Measurements from ENCODE around the gene TP53TG3E.
"Not testable (repeated sequence)": the region's sequence is repeated elsewhere in the genome, so short reads cannot be mapped to it uniquely, and the experiment has no call there.

TP53TG3E gene

GRCh38 chr16:33304006-33304405, at the start of gene TP53TG3E:
Gene TP53TG3E (plus strand): TSS chr16:33304306. CDS start chr16:33304374, 68 bp downstream.
- not testable (repeated sequence) for H3K9me3 ChIP-seq (ENCODE audit: control insufficient read depth in 2 of 2, low read length in 2 of 2); H3K27ac ChIP-seq (ENCODE audit: low read depth in 2 of 2, low read length in 2 of 2); H3K36me3 ChIP-seq (ENCODE audit: control insufficient read depth in 2 of 2, insufficient read depth in 2 of 2, low read length in 2 of 2); H3K4me3 ChIP-seq (ENCODE audit: low read length in 2 of 2); H3K9ac ChIP-seq (ENCODE audit: low read depth in 1 of 2, low read length in 2 of 2); H3K27me3 ChIP-seq (ENCODE audit: control insufficient read depth in 2 of 2, insufficient read depth in 2 of 2, low read length in 2 of 2); H3K4me1 ChIP-seq (ENCODE audit: control insufficient read depth in 2 of 2, insufficient read depth in 2 of 2, low read length in 2 of 2)

DNA sequence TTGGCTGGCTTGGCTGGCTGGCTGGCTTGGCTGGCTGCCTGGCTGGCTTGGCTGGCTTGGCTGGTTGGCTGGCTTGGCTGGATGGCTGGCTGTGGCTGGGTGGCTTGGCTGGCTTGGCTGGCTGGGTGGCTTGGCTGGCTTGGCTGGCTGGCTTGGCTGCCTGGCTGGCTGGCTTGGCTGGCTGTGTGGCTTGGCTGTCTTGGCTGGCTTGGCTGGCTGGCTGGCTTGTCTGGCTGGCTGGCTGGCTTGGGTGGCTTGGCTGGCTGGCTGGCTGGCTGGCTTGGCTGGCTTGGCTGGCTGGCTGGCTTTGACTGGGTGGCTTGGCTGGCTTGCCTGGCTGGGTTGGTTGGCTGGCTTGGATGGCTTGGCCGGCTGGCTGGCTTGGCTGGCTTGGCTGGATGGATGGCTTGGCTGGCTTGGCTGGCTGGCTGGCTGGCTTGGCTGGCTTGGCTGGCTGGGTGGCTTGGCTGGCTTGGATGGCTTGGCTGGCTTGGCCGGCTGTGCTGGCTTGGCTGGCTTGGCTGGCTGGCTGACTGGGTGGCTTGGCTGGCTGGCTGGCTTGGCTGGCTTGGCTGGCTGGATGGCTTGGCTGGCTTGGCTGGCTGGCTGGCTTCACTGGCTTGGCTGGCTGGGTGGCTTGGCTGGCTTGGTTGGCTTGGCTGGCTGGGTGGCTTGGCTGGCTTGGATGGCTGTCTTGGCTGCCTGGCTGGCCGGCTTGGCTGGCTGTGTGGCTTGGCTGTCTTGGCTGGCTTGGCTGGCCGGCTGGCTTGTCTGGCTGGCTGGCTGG, 32.3 kb downstream of the TP53TG3E start:
- not testable (repeated sequence) for H3K36me3 ChIP-seq (ENCODE audit: control insufficient read depth in 2 of 2, insufficient read depth in 2 of 2, low read length in 2 of 2); H3K4me3 ChIP-seq (ENCODE audit: low read length in 2 of 2); H3K27me3 ChIP-seq (ENCODE audit: control insufficient read depth in 2 of 2, insufficient read depth in 2 of 2, low read length in 2 of 2); H3K9ac ChIP-seq (ENCODE audit: low read depth in 1 of 2, low read length in 2 of 2); H3K4me1 ChIP-seq (ENCODE audit: control insufficient read depth in 2 of 2, insufficient read depth in 2 of 2, low read length in 2 of 2); H3K9me3 ChIP-seq (ENCODE audit: control insufficient read depth in 2 of 2, low read length in 2 of 2); H3K27ac ChIP-seq (ENCODE audit: low read depth in 2 of 2, low read length in 2 of 2)

- not testable (repeated sequence) for H3K9me3 ChIP-seq (ENCODE audit: control insufficient read depth in 2 of 2, low read length in 2 of 2); H3K27ac ChIP-seq (ENCODE audit: low read depth in 2 of 2, low read length in 2 of 2); H3K4me1 ChIP-seq (ENCODE audit: control insufficient read depth in 2 of 2, insufficient read depth in 2 of 2, low read length in 2 of 2); H3K36me3 ChIP-seq (ENCODE audit: control insufficient read depth in 2 of 2, insufficient read depth in 2 of 2, low read length in 2 of 2); H3K9ac ChIP-seq (ENCODE audit: low read depth in 1 of 2, low read length in 2 of 2); H3K27me3 ChIP-seq (ENCODE audit: control insufficient read depth in 2 of 2, insufficient read depth in 2 of 2, low read length in 2 of 2)
- peak overlapping the region in 1 of 2 donors; percentile 43 for H3K4me3 ChIP-seq (ENCODE audit: low read length in 2 of 2)
These were observed 33.8 kb downstream of the TP53TG3E start for GRCh38 chr16:33337627-33338542.

DNA sequence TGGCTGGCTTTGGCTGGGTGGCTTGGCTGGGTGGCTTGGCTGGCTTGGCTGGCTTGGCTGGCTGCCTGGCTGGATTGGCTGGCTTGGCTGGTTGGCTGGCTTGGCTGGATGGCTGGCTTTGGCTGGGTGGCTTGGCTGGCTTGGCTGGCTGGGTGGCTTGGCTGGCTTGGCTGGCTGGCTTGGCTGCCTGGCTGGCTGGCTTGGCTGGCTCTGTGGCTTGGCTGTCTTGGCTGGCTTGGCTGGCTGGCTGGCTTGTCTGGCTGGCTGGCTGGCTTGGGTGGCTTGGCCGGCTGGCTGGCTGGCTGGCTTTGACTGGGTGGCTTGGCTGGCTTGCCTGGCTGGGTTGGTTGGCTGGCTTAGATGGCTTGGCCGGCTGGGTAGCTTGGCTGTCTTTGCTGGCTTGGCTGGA, 34.4 kb downstream of the TP53TG3E start:
- H3K27ac ChIP-seq (ENCODE audit: low read depth in 2 of 2, low read length in 2 of 2); H3K9ac ChIP-seq (ENCODE audit: low read depth in 1 of 2, low read length in 2 of 2); H3K36me3 ChIP-seq (ENCODE audit: control insufficient read depth in 2 of 2, insufficient read depth in 2 of 2, low read length in 2 of 2); H3K4me1 ChIP-seq (ENCODE audit: control insufficient read depth in 2 of 2, insufficient read depth in 2 of 2, low read length in 2 of 2); H3K4me3 ChIP-seq (ENCODE audit: low read length in 2 of 2); H3K27me3 ChIP-seq (ENCODE audit: control insufficient read depth in 2 of 2, insufficient read depth in 2 of 2, low read length in 2 of 2); H3K9me3 ChIP-seq (ENCODE audit: control insufficient read depth in 2 of 2, low read length in 2 of 2): not testable (repeated sequence)

DNA sequence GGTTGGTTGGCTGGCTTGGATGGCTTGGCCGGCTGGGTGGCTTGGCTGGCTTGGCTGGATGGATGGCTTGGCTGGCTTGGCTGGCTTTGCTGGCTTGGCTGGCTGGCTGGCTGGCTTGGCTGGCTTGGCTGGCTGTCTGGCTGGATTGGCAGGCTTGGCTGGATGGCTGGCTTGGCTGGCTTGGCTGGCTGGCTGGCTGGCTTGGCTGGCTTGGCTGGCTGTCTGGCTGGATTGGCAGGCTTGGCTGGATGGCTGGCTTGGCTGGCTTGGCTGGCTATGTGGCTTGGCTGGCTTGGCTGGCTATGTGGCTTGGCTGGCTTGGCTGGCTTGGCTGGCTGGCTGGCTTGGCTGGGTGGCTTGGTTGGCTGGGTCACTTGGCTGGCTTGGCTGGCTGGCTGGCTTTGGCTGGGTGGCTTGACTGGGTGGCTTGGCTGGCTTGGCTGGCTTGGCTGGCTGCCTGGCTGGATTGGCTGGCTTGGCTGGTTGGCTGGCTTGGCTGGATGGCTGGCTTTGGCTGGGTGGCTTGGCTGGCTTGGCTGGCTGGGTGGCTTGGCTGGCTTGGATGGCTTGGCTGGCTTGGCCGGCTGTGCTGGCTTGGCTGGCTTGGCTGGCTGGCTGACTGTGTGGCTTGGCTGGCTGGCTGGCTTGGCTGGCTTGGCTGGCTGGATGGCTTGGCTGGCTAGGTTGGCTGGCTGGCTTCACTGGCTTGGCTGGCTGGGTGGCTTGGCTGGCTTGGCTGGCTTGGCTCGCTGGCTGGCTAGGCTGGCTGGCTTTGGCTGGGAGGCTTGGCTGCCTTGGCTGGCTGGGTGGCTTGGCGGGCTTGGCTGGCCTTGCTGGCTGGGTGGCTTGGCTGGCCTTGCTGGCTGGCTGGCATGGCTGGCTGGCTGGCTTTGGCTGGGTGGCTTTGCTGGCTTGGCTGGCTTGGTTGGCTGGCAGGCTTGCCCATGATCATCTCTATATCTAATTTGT, 35.3 kb downstream of the TP53TG3E start:
- H3K4me1 ChIP-seq (ENCODE audit: control insufficient read depth in 2 of 2, insufficient read depth in 2 of 2, low read length in 2 of 2); H3K36me3 ChIP-seq (ENCODE audit: control insufficient read depth in 2 of 2, insufficient read depth in 2 of 2, low read length in 2 of 2); H3K4me3 ChIP-seq (ENCODE audit: low read length in 2 of 2); H3K27me3 ChIP-seq (ENCODE audit: control insufficient read depth in 2 of 2, insufficient read depth in 2 of 2, low read length in 2 of 2); H3K9me3 ChIP-seq (ENCODE audit: control insufficient read depth in 2 of 2, low read length in 2 of 2); H3K9ac ChIP-seq (ENCODE audit: low read depth in 1 of 2, low read length in 2 of 2); H3K27ac ChIP-seq (ENCODE audit: low read depth in 2 of 2, low read length in 2 of 2): not testable (repeated sequence)

All from mucosa of rectum (tissue), 2 donors.